Keratinocyte (primary cell): Measurements from ENCODE around the gene ANKRD49. TPM values are rescaled to one million over a fixed set of nuclear protein-coding genes. Genes with fewer than 3 reads are reported as not detected.

Experiments used
- DNase-seq: peaks from one replicate; pipeline ENCODE4 v3.0.0-alpha.2; 2011; ENCODE audit warnings: low read depth, missing footprints, low spot score
- FAIRE-seq: peaks from 2 replicates; lab custom pipeline; 2011; peaks lifted over from hg19 to GRCh38; lab: Jason Lieb, UNC
- H2AFZ ChIP-seq: 2 replicates; pipeline ENCODE4 v1.6.0; 2012; ENCODE audit warnings: low read length, control low read depth, inconsistent platforms; ENCODE audit not compliant: control insufficient read depth
- H3K27ac ChIP-seq: 2 replicates; pipeline ENCODE4 v1.5.1; 2011; ENCODE audit warnings: low read length; ENCODE audit not compliant: control insufficient read depth, insufficient read depth
- H3K27me3 ChIP-seq: 3 replicates; pipeline ENCODE4 v1.6.0; 2011; ENCODE audit warnings: low read length; ENCODE audit not compliant: control insufficient read depth, insufficient read depth; ENCODE audit errors: extremely low read depth
- H3K36me3 ChIP-seq, 2 experiments: 2 replicates in 1 of 2; 3 replicates in 1 of 2; pipeline ENCODE4 v1.5.1; 2011; ENCODE audit warnings: low read length in 2 of 2, mild to moderate bottlenecking in 1 of 2; ENCODE audit not compliant: control insufficient read depth in 2 of 2, insufficient read depth in 2 of 2; ENCODE audit errors: extremely low read depth in 1 of 2
- H3K4me1 ChIP-seq: 3 replicates; pipeline ENCODE4 v1.5.1; 2011; ENCODE audit warnings: low read length; ENCODE audit not compliant: control insufficient read depth, insufficient read depth; ENCODE audit errors: extremely low read depth
- H3K4me2 ChIP-seq: 3 replicates; pipeline ENCODE4 v1.6.0; 2011; ENCODE audit warnings: low read depth, low read length; ENCODE audit not compliant: control insufficient read depth, insufficient read depth; ENCODE audit errors: extremely low read depth
- H3K4me3 ChIP-seq, 3 experiments: fragments of 200-600 bp in 1 of 3; sonication (generic) in 1 of 3; 2 replicates in 2 of 3; 3 replicates in 1 of 3; pipeline ENCODE4 v1.5.1; 2011 to 2016; ENCODE audit warnings: low read length in 3 of 3, mild to moderate bottlenecking in 3 of 3, control low read depth in 2 of 3, inconsistent platforms in 1 of 3, low read depth in 1 of 3, mixed read lengths in 1 of 3, mixed run types in 1 of 3, moderate library complexity in 1 of 3; ENCODE audit not compliant: control insufficient read depth in 2 of 3, insufficient read depth in 2 of 3; ENCODE audit errors: extremely low read depth in 1 of 3
- H3K79me2 ChIP-seq: 2 replicates; pipeline ENCODE4 v1.6.0; 2012; ENCODE audit warnings: low read length; ENCODE audit not compliant: control insufficient read depth, insufficient read depth
- H3K9ac ChIP-seq: 3 replicates; pipeline ENCODE4 v1.6.0; 2011; ENCODE audit warnings: low read length; ENCODE audit not compliant: control insufficient read depth, insufficient read depth; ENCODE audit errors: extremely low read depth
- H3K9me1 ChIP-seq: 3 replicates; pipeline ENCODE4 v1.6.0; 2011; ENCODE audit warnings: low read length; ENCODE audit not compliant: control insufficient read depth, insufficient read depth; ENCODE audit errors: extremely low read depth
- H3K9me3 ChIP-seq: 2 replicates; pipeline ENCODE4 v1.5.1; 2012; ENCODE audit warnings: low read depth, low read length; ENCODE audit not compliant: control insufficient read depth
- H4K20me1 ChIP-seq: 3 replicates; pipeline ENCODE4 v1.6.0; 2011; ENCODE audit warnings: low read length; ENCODE audit not compliant: control insufficient read depth, insufficient read depth; ENCODE audit errors: extremely low read depth
- CTCF ChIP-seq, 3 experiments: IDR thresholded peaks in 1 of 3; conservative IDR thresholded peaks in 1 of 3; optimal IDR thresholded peaks in 1 of 3; 2 replicates in 2 of 3; 3 replicates in 1 of 3; pipeline versions ENCODE3 to v1.5.1; 2011; ENCODE audit warnings: low read length in 3 of 3, mild to moderate bottlenecking in 3 of 3, moderate library complexity in 2 of 3, control low read depth in 1 of 3, inconsistent platforms in 1 of 3; ENCODE audit not compliant: insufficient read depth in 2 of 3; ENCODE audit errors: extremely low read depth in 1 of 3
- EZH2 ChIP-seq: IDR thresholded peaks from one replicate; pipeline ENCODE4 v1.6.1; 2012; ENCODE audit warnings: inconsistent platforms, mild to moderate bottlenecking, low read length, moderate library complexity
- dilution Hi-C: fragments of 300-500 bp; cut with MboI; formaldehyde crosslinking; loops from one replicate; pipeline ENCODE4 v1.7.0; 2020; ENCODE audit warnings: low sequenced_read_pairs; ENCODE audit not compliant: extremely low pct_ligation_motif_present
- polyA plus RNA-seq, 5 experiments: library from polyadenylated mRNA; depleted of rRNA in 3 of 5; stranded (reverse) in 3 of 5; stranded (forward) in 1 of 5; unstranded in 1 of 5; fragments of >200 nt; gene quantifications; 1 replicate in 1 of 5; 2 replicates in 3 of 5; 3 replicates in 1 of 5; pipeline versions ENCODE4 v1.2.1 to v1.2.3, GENCODE V29; 2011 to 2012; ENCODE audit warnings: missing spikeins in 2 of 5, low read depth in 1 of 5, low replicate concordance in 1 of 5

ANKRD49 gene
- polyA plus RNA-seq, 1 donor (not counting 4 experiments of a cell fraction or from before 2014, with no cell fraction given) = 17.1 TPM

GRCh38 chr11:94516725-94517124 is 22.9 kb downstream of the ANKRD49 start:
- H3K9me1 ChIP-seq = no peaks in the 10 kb centered on the region
- no peaks in the 10 kb centered on the region for H3K36me3 ChIP-seq
- H3K4me3 ChIP-seq = no peak overlapping the region
- no peaks in the 10 kb centered on the region for H4K20me1 ChIP-seq
- no peak for FAIRE-seq
- dilution Hi-C loops = no loop called here
- H3K79me2 ChIP-seq = no peaks in the 10 kb centered on the region
- no peaks in the 10 kb centered on the region for H3K9me3 ChIP-seq
- TF ChIP-seq CTCF (optimal IDR thresholded peaks at IDR 0.05 in 1 of 3, IDR thresholded peaks at IDR 0.05 in 1 of 3, conservative IDR thresholded peaks at IDR 0.05 in 1 of 3; ENCODE audit: extremely low read depth in 1 of 3, insufficient read depth in 2 of 3, low read length in 3 of 3) (no peak), EZH2 (no peak)
- H3K4me1 ChIP-seq = peaks cover 15% of the 10 kb centered on the region
- H2AFZ ChIP-seq = no peak overlapping the region
- H3K9ac ChIP-seq = no peak overlapping the region
- DNase-seq = no peak
- H3K27me3 ChIP-seq = no peaks in the 10 kb centered on the region
- H3K4me2 ChIP-seq = no peak overlapping the region
- H3K27ac ChIP-seq = no peak overlapping the region

- dilution Hi-C loops = no loop called here
- Histone ChIP-seq H3K36me3 (no peaks in the 10 kb centered on the region), H3K27me3 (no peaks in the 10 kb centered on the region), H2AFZ (no peak overlapping the region), H3K9me3 (no peaks in the 10 kb centered on the region), H3K4me3 (no peak overlapping the region), H3K4me1 (peaks cover 3% of the 10 kb centered on the region), H4K20me1 (no peaks in the 10 kb centered on the region), H3K27ac (no peak overlapping the region), H3K79me2 (no peaks in the 10 kb centered on the region), H3K4me2 (no peak overlapping the region), H3K9ac (no peak overlapping the region), H3K9me1 (no peaks in the 10 kb centered on the region)
- DNase-seq = no peak
- no peak for FAIRE-seq
- TF ChIP-seq CTCF (optimal IDR thresholded peaks at IDR 0.05 in 1 of 3, IDR thresholded peaks at IDR 0.05 in 1 of 3, conservative IDR thresholded peaks at IDR 0.05 in 1 of 3; ENCODE audit: extremely low read depth in 1 of 3, insufficient read depth in 2 of 3, low read length in 3 of 3) = no peak
- no peak for TF ChIP-seq EZH2
Measured at GRCh38 chr11:94518300-94518699, 24.5 kb downstream of the ANKRD49 start.
